Esophagus squamous epithelium (tissue), 4 donors: ENCODE data around the gene CNBD2.

ENCODE experiments used
- POLR2A ChIP-seq, 4 donors: fragments of 450-650 bp; IDR thresholded peaks; one replicate each; pipeline ENCODE4 v1.6.1; 2017; ENCODE audit warnings: antibody characterized with exemption in 4 of 4, mild to moderate bottlenecking in 4 of 4, moderate library complexity in 3 of 4
- TF ChIP-seq, protein P1 (sequence below), 6 experiments: fragments of 450-650 bp in 4 of 6; fragments of 200-600 bp in 2 of 6; sonication (generic) in 2 of 6; IDR thresholded peaks; one replicate each; pipeline ENCODE4 v1.5.1; 2016 to 2019; ENCODE audit warnings: antibody characterized with exemption in 6 of 6, mild to moderate bottlenecking in 4 of 6, moderate library complexity in 4 of 6

DNA sequence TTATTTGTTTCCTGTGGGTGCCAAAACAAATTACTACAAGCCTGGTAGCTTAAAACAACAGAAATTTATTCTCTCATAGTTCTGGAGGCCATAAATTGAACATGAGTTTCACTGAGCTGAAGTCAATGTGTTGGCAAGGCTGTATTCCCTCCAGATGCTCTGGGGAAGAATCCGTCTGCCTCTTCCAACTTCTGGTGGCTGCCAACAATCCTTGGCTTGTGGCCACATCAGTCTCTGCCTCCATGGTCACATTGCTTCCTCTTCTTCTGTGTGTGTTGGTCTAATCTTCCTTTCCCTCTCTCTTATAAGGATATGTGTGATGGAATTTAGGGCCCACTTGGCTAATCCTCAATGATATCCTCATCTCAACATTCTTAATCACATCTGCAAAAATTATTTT is 93.4 kb downstream of the CNBD2 start:
- TF ChIP-seq, protein P1, sequence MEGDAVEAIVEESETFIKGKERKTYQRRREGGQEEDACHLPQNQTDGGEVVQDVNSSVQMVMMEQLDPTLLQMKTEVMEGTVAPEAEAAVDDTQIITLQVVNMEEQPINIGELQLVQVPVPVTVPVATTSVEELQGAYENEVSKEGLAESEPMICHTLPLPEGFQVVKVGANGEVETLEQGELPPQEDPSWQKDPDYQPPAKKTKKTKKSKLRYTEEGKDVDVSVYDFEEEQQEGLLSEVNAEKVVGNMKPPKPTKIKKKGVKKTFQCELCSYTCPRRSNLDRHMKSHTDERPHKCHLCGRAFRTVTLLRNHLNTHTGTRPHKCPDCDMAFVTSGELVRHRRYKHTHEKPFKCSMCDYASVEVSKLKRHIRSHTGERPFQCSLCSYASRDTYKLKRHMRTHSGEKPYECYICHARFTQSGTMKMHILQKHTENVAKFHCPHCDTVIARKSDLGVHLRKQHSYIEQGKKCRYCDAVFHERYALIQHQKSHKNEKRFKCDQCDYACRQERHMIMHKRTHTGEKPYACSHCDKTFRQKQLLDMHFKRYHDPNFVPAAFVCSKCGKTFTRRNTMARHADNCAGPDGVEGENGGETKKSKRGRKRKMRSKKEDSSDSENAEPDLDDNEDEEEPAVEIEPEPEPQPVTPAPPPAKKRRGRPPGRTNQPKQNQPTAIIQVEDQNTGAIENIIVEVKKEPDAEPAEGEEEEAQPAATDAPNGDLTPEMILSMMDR (IDR thresholded peaks at IDR 0.05): no peak
- TF ChIP-seq POLR2A (IDR thresholded peaks at IDR 0.05): no peak
